Astrocyte of the cerebellum (primary cell): Measurements from ENCODE around the gene BCAP29.

ENCODE experiments used
- DNase-seq: peaks from one replicate; pipeline ENCODE4 v3.0.0-alpha.2; 2011; ENCODE audit warnings: low read depth
- H3K4me3 ChIP-seq: 2 replicates; pipeline ENCODE4 v1.5.1; 2011; ENCODE audit warnings: mild to moderate bottlenecking, low read depth, low read length, moderate library complexity
- in situ Hi-C: cut with HindIII; loops from 2 replicates; pipeline ENCODE4 v1.10.0; 2017; ENCODE audit warnings: low sequenced_read_pairs
- TF ChIP-seq, protein P1 (sequence below): IDR thresholded peaks from 2 replicates; pipeline ENCODE4 v1.5.1; 2012; ENCODE audit warnings: low read length, low read depth, moderate library complexity, mild to moderate bottlenecking; ENCODE audit errors: missing control alignments

BCAP29 gene

DNA sequence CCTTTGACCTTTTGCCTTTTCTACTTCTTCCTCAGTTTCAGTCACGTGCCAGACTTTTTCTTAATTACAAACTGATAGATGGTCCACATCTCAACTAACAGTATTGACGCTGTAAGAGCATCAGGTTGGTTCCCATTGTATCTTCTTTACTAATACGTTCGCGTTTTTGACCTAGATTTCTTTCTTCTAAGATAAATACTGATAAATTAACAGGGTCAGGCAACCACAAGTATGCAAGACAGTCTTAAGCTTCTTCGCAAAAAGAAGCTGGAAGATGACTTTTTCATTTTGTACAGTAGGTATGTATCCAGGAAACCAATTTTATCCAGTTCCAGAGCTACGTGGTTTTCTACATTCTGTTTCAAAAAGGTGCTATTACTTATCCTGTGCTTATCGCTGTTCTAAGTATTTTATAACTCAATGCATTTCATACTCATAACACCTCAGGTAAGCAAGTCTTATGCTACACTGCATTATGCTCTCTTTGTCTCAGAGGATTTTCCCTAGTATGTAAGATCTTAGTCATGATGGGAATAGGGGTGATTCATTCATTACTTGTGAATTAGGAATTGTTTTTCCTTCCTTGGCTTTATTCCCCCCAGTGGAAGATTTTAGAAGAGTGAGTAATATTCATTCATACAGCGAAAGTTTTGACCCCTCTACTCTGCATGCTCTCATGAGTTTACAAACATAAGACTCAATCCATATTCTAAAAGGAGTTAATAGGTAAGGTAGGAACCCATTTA lies 15.3 kb upstream of the BCAP29 start:
- H3K4me3 ChIP-seq = peak overlapping the region; percentile 69
- TF ChIP-seq, protein P1, sequence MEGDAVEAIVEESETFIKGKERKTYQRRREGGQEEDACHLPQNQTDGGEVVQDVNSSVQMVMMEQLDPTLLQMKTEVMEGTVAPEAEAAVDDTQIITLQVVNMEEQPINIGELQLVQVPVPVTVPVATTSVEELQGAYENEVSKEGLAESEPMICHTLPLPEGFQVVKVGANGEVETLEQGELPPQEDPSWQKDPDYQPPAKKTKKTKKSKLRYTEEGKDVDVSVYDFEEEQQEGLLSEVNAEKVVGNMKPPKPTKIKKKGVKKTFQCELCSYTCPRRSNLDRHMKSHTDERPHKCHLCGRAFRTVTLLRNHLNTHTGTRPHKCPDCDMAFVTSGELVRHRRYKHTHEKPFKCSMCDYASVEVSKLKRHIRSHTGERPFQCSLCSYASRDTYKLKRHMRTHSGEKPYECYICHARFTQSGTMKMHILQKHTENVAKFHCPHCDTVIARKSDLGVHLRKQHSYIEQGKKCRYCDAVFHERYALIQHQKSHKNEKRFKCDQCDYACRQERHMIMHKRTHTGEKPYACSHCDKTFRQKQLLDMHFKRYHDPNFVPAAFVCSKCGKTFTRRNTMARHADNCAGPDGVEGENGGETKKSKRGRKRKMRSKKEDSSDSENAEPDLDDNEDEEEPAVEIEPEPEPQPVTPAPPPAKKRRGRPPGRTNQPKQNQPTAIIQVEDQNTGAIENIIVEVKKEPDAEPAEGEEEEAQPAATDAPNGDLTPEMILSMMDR = no peak
- in situ Hi-C loops = loop anchor here (10.0 kb wide), 1 partner anchor 90 kb away; the partner anchor contains the start of gene GPR22
- peak; percentile 68 for DNase-seq

GRCh38 chr7:107570298-107570697 lies 9.7 kb upstream of the BCAP29 start:
- DNase-seq = no peak
- in situ Hi-C loops = no loop called here
- no peak overlapping the region for H3K4me3 ChIP-seq
- TF ChIP-seq, protein P1 = no peak

- in situ Hi-C loops = no loop called here
- H3K4me3 ChIP-seq = no peak overlapping the region
- no peak for DNase-seq
- TF ChIP-seq, protein P1 = no peak
These were observed 6.5 kb upstream of the BCAP29 start for GRCh38 chr7:107573537-107573936.

- H3K4me3 ChIP-seq = peak overlapping the region; percentile 79
- TF ChIP-seq, protein P1 = no peak
- in situ Hi-C loops = no loop called here
- DNase-seq = no peak
These were observed 527 bp upstream of the BCAP29 start for GRCh38 chr7:107579554-107579884.

- in situ Hi-C loops = no loop called here
- TF ChIP-seq, protein P1 = no peak
- DNase-seq = no peak
These were observed 804 bp downstream of the BCAP29 start for GRCh38 chr7:107580716-107581383.

DNA sequence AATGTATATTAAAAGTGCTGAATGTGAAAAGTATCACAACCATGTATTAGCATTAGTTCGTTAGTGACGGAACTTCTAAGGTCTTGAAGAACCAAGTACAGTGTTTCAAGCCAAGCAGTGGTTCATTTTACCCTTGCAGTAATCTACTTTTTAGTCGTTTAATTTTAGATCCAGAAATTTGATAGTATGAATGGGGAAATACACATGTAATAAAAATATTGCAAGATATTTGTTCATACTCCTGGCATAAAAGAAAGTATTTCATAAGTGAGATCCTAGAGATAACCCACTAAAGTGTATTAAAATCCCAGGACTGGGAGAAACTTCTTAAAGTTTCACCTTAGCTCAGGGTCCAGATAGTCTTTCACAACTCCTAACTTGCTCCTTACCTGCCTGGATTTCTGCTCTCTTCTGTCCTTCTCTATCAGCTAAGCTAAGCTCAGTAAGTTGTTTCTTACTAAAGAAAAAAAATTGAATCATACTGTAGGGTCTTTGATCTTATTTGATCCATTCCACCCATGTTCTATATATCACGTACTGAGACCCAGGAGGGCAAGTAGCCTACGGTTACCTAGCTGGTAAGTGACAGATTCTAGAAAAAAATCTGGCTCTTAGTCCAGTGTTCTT lies 1.5 kb downstream of the BCAP29 start:
- no peak for DNase-seq
- H3K4me3 ChIP-seq = peak overlapping the region; percentile 79
- in situ Hi-C loops = no loop called here
- TF ChIP-seq, protein P1 = no peak

More at GRCh38 chr7:107580716-107581383, 804 bp downstream of the BCAP29 start:
- H3K4me3 ChIP-seq = peak overlapping the region; percentile 79
